ENCODE measurements around the gene KCNQ4.

The KCNQ4 gene

GRCh38 chr1:40858856-40859416, 75.3 kb downstream of the KCNQ4 start:
- Histone ChIP-seq H3K4me3 (replicated peaks; ENCODE audit: insufficient read depth, low read length) (no peak overlapping the region), H3K27me3 (ENCODE audit: insufficient read depth, poor library complexity, severe bottlenecking) (no peaks in the 10 kb centered on the region), H3K27ac (replicated peaks) (no peak overlapping the region)
- TF ChIP-seq SPI1 (IDR thresholded peaks at IDR 0.05; ENCODE audit: borderline replicate concordance, low read depth) (no peak), POLR2AphosphoS5 (IDR thresholded peaks at IDR 0.05; ENCODE audit: low read depth) (no peak), REST (IDR thresholded peaks at IDR 0.05; ENCODE audit: insufficient replicate concordance, low read depth) (no peak), CTCF (IDR thresholded peaks at IDR 0.05; ENCODE audit: insufficient read depth, low read length) (no peak), GABPA (IDR thresholded peaks at IDR 0.05; ENCODE audit: low read depth) (no peak)
- no peak for DNase-seq (ENCODE audit: low read depth in 1 of 2, low spot score in 1 of 2)

- Histone ChIP-seq H3K27ac (replicated peaks) (peak overlapping the region; percentile 91), H3K27me3 (ENCODE audit: insufficient read depth, poor library complexity, severe bottlenecking) (no peaks in the 10 kb centered on the region), H3K4me3 (replicated peaks; ENCODE audit: insufficient read depth, low read length) (peak overlapping the region; percentile 51)
- TF ChIP-seq POLR2AphosphoS5 (IDR thresholded peaks at IDR 0.05; ENCODE audit: low read depth) (peak; percentile 88), SPI1 (IDR thresholded peaks at IDR 0.05; ENCODE audit: borderline replicate concordance, low read depth) (no peak), GABPA (IDR thresholded peaks at IDR 0.05; ENCODE audit: low read depth) (no peak), CTCF (IDR thresholded peaks at IDR 0.05; ENCODE audit: insufficient read depth, low read length) (no peak), REST (IDR thresholded peaks at IDR 0.05; ENCODE audit: insufficient replicate concordance, low read depth) (peak; percentile 60)
- DNase-seq (ENCODE audit: low read depth in 1 of 2, low spot score in 1 of 2): peak; percentile 87 to 95
Measured at GRCh38 chr1:40860706-40861223, 77.2 kb downstream of the KCNQ4 start.

- H3K27me3 ChIP-seq (ENCODE audit: insufficient read depth, poor library complexity, severe bottlenecking): no peaks in the 10 kb centered on the region
- TF ChIP-seq POLR2AphosphoS5 (IDR thresholded peaks at IDR 0.05; ENCODE audit: low read depth): no peak
- TF ChIP-seq REST (IDR thresholded peaks at IDR 0.05; ENCODE audit: insufficient replicate concordance, low read depth): no peak
- TF ChIP-seq CTCF (IDR thresholded peaks at IDR 0.05; ENCODE audit: insufficient read depth, low read length): no peak
- TF ChIP-seq SPI1 (IDR thresholded peaks at IDR 0.05; ENCODE audit: borderline replicate concordance, low read depth): no peak
- TF ChIP-seq GABPA (IDR thresholded peaks at IDR 0.05; ENCODE audit: low read depth): no peak
- DNase-seq (ENCODE audit: low read depth in 1 of 2, low spot score in 1 of 2): peak; percentile 15 to 28
- H3K4me3 ChIP-seq (replicated peaks; ENCODE audit: insufficient read depth, low read length): peak overlapping the region; percentile 51
- H3K27ac ChIP-seq (replicated peaks): peak overlapping the region; percentile 91
Measured at GRCh38 chr1:40861224-40862003, 77.8 kb downstream of the KCNQ4 start.
